Central memory CD8-positive, alpha-beta T cell (primary cell): ENCODE data around the gene SLC25A5.
"Not testable (repeated sequence)": the region's sequence is repeated elsewhere in the genome, so short reads cannot be mapped to it uniquely, and the experiment has no call there.

Source experiments
- ATAC-seq: fragments of 150-1000 bp; cut with Tn5 transposase; replicated peaks from 2 replicates; pipeline ENCODE4 v1.10.0; 2022; ENCODE audit warnings: mild to moderate bottlenecking, moderate FRiP score, moderate number of reproducible peaks; ENCODE audit not compliant: poor library complexity, severe bottlenecking; ENCODE audit errors: extremely low read depth
- DNase-seq, 2 donors: peaks; one replicate each; pipeline ENCODE4 v3.0.0; 2021; ENCODE audit warnings: low spot score in 2 of 2
- H3K27ac Mint-ChIP-seq: one replicate; pipeline ENCODE4 v1.8.0; 2022; ENCODE audit warnings: low read depth, mild to moderate bottlenecking, moderate library complexity, mixed read lengths
- H3K27me3 Mint-ChIP-seq: one replicate; pipeline ENCODE4 v1.8.0; 2022; ENCODE audit warnings: mixed read lengths
- H3K36me3 Mint-ChIP-seq: one replicate; pipeline ENCODE4 v1.8.0; 2022; ENCODE audit warnings: mild to moderate bottlenecking, moderate library complexity, mixed read lengths; ENCODE audit not compliant: insufficient read depth
- H3K4me1 Mint-ChIP-seq: one replicate; pipeline ENCODE4 v1.8.0; 2022; ENCODE audit warnings: mixed read lengths
- H3K4me3 Mint-ChIP-seq: one replicate; pipeline ENCODE4 v1.8.0; 2022; ENCODE audit warnings: mild to moderate bottlenecking, moderate library complexity, mixed read lengths
- H3K9me3 Mint-ChIP-seq: one replicate; pipeline ENCODE4 v1.8.0; 2022; ENCODE audit warnings: mixed read lengths

Gene SLC25A5

DNA sequence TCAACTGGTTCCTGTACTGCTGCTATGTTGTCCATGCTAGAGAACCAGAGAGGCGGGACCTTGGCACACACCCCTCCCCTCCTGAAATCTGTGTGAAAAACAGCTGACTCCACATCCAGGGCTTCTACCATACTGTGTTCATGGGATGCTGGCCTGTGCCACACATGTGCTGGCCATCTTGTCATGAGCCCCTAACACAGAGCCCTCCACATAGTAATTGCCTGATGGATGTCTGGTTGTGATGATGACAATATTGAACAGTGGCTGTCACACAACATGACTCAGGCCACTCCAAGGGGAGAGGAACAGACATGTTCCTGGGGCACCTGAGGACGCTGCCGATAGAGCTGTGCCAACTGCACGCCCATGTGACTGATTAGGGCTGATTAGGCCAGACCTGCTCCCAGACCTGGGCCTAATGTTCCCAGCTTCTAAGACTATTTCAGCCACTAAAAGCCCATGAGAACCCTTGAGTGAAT is 13.1 kb downstream of the SLC25A5 start:
- no peak for ATAC-seq
- no peak for DNase-seq
- Mint-ChIP-seq H3K36me3 (peaks cover 2% of the 10 kb centered on the region), H3K4me3 (no peak overlapping the region), H3K27ac (no peak overlapping the region), H3K4me1 (peaks cover 8% of the 10 kb centered on the region), H3K9me3 (no peaks in the 10 kb centered on the region), H3K27me3 (no peaks in the 10 kb centered on the region)

DNA sequence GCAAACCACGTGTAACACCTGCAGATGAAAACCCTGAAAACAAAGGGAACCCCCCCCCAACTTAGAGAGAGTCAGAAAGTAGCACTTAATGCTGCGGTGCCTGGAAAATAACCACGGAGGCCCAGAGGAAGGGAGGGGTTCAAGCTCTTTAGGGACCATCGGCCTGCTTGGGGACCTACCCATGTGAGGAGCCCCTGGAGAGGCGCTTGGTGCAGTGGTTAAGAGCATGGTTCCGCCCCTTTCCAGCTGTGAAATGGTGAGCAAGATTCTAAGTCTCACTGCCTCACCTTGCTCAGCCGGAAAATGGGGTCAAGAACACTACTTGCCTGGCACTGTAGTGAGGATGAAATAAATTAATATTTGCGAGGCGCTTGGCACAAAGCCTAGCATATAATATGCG is 13.8 kb downstream of the SLC25A5 start:
- DNase-seq, result no peak
- no peaks in the 10 kb centered on the region for H3K36me3 Mint-ChIP-seq
- no peak overlapping the region for H3K27ac Mint-ChIP-seq

DNA sequence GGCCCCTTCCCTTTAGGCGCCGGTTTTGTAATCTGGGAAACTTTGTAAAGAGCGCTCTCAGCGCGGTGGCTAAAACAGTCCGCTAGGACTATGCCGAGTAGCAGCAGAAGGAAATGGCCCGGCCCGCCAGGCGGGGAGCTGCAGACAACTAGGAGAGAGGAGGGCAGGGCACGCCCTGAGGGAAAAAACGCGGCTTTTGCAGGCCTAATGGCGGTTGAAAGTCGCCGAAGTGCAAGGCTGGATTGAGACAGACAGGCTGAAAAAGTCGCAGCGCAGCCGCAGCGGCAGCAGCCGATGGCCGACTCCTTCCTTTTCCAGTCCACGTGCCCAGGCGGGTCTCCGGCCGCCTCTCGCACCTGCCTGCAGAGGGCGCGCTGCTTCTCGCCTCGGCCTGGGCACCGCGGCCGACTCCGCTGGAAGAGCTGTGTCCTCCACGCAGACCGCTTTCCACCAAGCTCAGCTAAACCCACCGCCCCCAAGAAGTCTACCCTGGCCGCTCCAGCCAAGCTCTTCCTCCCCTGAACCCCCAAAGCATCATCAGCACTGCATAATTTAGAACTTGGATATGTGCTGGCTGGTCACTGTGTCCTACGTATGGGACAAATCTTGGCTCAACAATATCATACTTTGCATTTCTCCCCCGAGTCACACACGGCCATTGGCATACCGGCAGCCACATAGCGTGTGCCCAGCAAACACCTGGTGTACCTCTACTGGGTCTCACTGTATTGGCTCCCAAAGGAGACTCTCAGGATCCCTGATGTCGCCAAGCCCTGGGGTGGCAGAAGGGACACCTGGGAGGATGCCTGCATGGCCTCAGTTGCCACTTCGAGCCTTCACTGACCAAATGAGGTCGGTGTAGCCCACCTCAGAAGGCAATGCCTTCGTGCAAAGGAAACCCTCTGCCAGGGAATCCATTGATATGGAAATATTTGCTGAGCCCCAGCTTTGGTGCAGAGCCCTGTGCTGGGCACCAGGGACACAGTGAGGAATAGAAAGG is 14.5 kb downstream of the SLC25A5 start:
- DNase-seq (peak; percentile 28 to 29), ATAC-seq (peak; percentile 85)
- H3K4me1 Mint-ChIP-seq, result peaks cover 8% of the 10 kb centered on the region
- peak overlapping the region; percentile 72 for H3K4me3 Mint-ChIP-seq
- no peaks in the 10 kb centered on the region for H3K36me3 Mint-ChIP-seq
- no peaks in the 10 kb centered on the region for H3K27me3 Mint-ChIP-seq
- peak overlapping the region; percentile 49 for H3K27ac Mint-ChIP-seq
- no peaks in the 10 kb centered on the region for H3K9me3 Mint-ChIP-seq

More for the DNA sequence above, 13.8 kb downstream of the SLC25A5 start:
- Mint-ChIP-seq H3K4me3 (peak overlapping the region; percentile 72), H3K9me3 (no peaks in the 10 kb centered on the region), H3K27me3 (no peaks in the 10 kb centered on the region), H3K4me1 (peaks cover 8% of the 10 kb centered on the region)
- ATAC-seq, result no peak

DNA sequence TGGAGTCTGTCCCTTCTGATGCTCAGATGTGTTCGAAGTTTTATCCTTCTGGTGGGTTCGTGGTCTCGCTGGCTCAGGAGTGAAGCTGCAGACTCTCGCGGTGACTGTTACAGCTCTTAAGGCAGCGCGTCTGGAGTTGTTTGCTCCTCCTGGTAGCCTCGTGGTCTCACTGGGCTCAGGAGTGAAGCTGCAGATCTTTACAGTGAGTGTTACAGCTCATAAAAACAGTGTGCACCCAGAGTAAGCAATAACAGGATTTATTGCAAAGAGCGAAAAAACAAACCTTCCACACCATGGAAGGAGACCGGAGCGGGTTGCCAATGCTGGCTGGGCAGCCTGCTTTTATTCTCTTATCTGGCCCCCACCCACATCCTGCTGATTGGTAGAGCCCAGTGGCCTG is 18.5 kb downstream of the SLC25A5 start:
- no peaks in the 10 kb centered on the region for H3K36me3 Mint-ChIP-seq
- H3K4me3 Mint-ChIP-seq, result no peak overlapping the region
- DNase-seq (no peak), ATAC-seq (no peak)
- peaks cover 8% of the 10 kb centered on the region for H3K4me1 Mint-ChIP-seq
- H3K9me3 Mint-ChIP-seq, result no peaks in the 10 kb centered on the region
- no peaks in the 10 kb centered on the region for H3K27me3 Mint-ChIP-seq
- no peak overlapping the region for H3K27ac Mint-ChIP-seq

DNA sequence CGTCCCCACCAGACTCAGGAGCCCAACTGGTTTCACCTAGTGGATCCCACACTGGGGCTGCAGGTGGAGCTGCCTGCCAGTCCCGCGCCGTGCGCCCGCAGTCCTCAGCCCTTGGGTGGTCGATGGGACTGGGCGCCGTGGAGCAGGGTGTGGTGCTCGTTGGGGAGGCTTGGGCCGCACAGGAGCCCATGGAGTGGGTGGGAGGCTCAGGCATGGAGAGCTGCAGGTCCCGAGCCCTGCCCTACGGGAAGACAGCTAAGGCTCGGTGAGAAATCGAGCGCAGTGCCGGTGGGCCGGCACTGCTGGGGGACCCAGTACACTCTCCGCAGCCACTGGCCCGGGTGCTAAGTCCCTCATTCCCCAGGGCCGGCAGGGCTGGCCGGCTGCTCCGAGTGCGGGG is 19.5 kb downstream of the SLC25A5 start:
- not testable (repeated sequence) for H3K27me3 Mint-ChIP-seq, H3K4me1 Mint-ChIP-seq, H3K4me3 Mint-ChIP-seq, H3K36me3 Mint-ChIP-seq, H3K27ac Mint-ChIP-seq, DNase-seq, ATAC-seq, H3K9me3 Mint-ChIP-seq

DNA sequence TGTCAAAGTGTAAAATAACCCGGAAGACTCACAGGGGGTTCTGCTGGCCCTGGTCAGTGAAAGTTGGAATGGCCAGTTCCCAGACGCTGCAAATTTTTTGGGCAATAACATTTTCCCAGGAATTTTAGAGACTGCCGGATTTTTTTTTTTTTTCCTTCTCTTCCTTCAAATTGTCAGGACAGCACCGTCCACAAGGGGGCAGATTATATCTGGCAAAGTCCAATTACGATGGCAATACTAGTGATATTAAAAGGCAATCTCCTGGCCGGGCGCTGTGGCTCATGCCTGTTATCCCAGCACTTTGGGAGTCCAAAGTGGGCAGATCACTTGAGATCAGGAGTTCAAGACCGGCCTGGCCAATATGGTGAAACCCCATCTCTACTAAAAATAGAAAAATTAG is 20.5 kb downstream of the SLC25A5 start:
- H3K27me3 Mint-ChIP-seq, result no peaks in the 10 kb centered on the region
- H3K9me3 Mint-ChIP-seq, result no peaks in the 10 kb centered on the region
- ATAC-seq, result no peak
- no peak overlapping the region for H3K27ac Mint-ChIP-seq
- H3K36me3 Mint-ChIP-seq, result no peaks in the 10 kb centered on the region
- DNase-seq, result no peak
- no peaks in the 10 kb centered on the region for H3K4me1 Mint-ChIP-seq
- no peak overlapping the region for H3K4me3 Mint-ChIP-seq

DNA sequence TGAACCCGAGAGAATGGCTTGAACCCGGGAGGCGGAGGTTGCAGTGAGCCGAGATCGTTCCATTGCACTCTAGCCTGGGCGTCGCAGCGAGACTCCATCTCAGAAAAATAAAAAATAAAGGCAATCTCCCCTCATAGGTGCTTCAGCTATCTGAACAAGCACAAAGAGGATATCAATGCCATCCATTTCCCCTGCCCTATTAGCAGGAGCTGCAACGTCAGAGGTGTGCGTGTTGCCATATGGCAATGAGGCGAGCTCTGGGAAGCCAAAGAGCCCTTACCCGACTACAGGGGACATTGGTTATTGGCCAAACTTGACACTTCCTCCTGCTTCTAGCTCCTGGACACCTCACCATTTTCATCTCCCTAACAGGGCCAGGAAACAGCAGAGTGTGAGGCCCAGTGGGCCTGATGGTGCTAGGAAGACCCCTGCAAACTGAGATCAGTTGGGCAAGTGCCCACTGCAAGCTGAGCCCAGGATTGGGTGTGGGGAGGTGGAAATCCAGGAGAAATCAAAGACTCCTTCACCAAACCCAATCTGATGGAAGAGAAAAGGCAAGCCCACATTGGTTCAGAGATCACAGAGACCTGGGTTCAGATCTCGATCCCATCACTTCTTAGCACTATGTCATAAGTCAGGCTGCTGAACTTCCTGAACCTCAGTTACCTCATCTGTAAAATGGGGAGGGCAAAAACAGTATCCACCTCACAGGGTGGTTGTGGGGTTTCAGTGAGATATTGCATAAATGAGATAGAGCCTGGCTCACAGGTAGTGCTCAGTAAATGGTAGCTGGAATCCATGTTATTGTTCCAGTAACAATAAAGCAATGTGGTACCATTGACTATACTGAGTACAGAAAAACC is 21.2 kb downstream of the SLC25A5 start:
- Mint-ChIP-seq H3K27me3 (no peaks in the 10 kb centered on the region), H3K4me3 (no peak overlapping the region), H3K4me1 (no peaks in the 10 kb centered on the region), H3K9me3 (no peaks in the 10 kb centered on the region), H3K27ac (no peak overlapping the region), H3K36me3 (no peaks in the 10 kb centered on the region)
- DNase-seq, result no peak
- ATAC-seq, result no peak

DNA sequence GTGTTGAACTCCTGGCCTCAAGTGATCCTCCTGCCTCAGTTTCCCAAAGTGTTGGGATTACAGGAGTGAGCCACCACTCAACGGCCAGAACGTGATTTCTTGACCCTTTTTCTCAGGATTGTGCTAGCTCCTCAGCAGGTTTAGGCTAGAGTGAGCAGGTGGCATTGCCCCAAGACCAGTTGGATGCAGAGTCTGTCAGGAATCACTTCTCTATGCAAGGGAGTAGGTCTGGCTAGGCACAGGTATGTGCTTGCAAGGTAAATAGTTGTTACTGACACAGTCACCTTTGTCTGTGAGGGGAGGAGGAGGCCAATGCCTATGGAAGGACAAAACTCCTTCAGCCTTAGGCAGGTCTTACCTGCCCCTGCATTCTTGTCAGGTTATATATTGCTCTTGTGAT is 24.2 kb downstream of the SLC25A5 start:
- DNase-seq, result no peak
- H3K27me3 Mint-ChIP-seq, result no peaks in the 10 kb centered on the region
- ATAC-seq, result no peak
- no peaks in the 10 kb centered on the region for H3K4me1 Mint-ChIP-seq
- no peaks in the 10 kb centered on the region for H3K9me3 Mint-ChIP-seq
- no peak overlapping the region for H3K27ac Mint-ChIP-seq
- no peaks in the 10 kb centered on the region for H3K36me3 Mint-ChIP-seq
- H3K4me3 Mint-ChIP-seq, result no peak overlapping the region

DNA sequence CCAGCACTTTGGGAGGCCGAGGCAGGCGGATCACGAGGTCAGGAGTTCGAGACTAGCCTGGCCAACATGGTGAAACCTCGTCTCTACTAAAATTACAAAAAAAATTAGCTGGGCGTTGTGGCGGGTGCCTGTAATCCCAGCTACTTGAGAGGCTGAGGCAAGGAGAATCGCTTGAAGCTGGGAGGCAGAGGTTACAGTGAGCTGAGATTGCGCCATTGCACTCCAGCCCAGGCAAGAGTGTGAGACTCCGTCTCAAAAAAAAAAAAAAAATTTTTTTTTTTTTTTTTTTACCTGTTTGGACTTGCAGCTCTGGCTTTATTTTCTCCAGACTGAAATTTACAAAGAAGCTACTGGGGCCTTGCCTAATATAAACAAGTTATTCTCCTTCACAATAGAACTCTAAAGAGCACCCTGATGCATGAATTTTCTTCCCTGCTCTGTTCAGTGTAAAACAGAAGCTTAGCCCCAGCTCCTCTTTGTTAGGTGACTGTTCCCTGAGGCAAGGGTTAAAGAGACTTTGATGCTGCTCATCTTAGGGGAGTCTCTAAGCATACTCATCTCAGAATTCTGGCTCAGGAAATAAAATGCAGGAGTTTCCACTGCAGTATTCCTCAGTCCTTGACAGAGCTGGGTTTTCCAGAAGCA is 25.7 kb downstream of the SLC25A5 start:
- not testable (repeated sequence) for H3K4me1 Mint-ChIP-seq, H3K9me3 Mint-ChIP-seq, H3K36me3 Mint-ChIP-seq, H3K4me3 Mint-ChIP-seq, H3K27ac Mint-ChIP-seq, H3K27me3 Mint-ChIP-seq, DNase-seq, ATAC-seq

DNA sequence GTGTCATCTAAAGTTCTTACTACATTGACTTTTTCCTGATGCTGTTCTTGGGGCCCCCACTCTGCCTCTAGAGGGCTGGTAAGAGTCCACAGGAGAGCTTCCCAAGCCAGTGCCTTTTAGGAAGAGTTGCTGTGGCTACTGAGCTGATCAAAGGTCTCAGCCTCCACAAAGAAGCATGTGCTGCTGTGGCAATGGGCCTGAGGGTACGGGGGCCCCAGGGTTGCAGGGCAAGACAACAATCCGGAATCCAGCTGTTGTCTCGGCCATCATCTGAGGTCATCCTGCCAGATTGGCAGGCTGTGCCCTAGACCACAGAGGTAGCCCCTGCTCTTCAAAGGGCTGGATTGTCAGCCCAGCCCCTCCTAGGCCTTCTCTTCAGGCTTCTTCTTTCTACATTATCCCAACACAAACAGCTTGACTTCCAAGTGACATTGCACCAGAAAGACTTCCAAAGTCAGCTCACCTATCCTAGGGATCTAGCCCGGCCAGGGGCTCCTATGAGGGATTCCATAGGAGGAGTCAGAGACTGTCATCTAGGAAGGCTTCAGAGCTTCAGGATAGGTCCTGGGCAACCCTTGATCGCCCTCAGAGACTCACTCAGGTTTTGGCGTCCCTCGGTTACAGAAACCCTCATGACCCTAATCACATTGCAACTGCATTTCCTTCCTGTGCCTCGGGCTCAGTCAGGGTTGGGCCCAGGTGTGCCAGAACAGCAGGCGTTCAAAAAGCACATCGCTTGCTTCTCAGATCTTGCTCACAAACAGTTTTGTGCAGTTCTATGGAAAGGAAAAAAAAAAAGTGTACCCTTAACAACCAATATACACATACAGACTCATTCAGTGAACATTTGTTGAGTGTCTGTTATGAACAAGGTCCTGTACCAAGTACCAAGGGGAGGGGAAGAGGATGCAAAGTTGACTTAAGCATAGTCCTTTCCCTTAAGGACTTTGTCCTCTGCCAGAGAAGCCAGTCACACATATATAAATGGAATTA is 27.8 kb downstream of the SLC25A5 start:
- no peak for ATAC-seq
- H3K27me3 Mint-ChIP-seq, result no peaks in the 10 kb centered on the region
- H3K27ac Mint-ChIP-seq, result no peak overlapping the region
- DNase-seq, result no peak
- no peaks in the 10 kb centered on the region for H3K4me1 Mint-ChIP-seq
- H3K9me3 Mint-ChIP-seq, result no peaks in the 10 kb centered on the region
- H3K36me3 Mint-ChIP-seq, result no peaks in the 10 kb centered on the region
- H3K4me3 Mint-ChIP-seq, result no peak overlapping the region

DNA sequence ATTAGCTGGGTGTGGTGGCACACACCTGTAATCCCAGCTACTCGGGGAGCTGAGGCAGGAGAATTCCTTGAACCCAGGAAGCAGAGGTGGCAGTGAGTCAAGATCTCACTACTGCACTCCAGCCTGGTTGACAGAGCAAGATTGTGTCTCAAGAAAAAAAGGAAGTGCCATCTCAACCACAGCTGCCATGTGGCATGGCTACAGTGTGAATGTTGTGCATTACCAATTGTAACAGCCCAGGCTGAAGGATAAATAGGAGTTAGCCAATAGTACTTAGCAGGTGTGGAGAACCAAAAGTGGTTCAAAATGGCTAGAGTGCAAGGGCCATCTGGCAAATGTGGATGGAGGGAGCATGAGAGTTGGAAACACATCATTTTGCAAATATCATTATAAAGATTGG is 28.9 kb downstream of the SLC25A5 start:
- DNase-seq (no peak), ATAC-seq (no peak)
- H3K36me3 Mint-ChIP-seq, result no peaks in the 10 kb centered on the region
- no peak overlapping the region for H3K4me3 Mint-ChIP-seq
- H3K27me3 Mint-ChIP-seq, result no peaks in the 10 kb centered on the region
- H3K4me1 Mint-ChIP-seq, result peaks cover 5% of the 10 kb centered on the region
- no peaks in the 10 kb centered on the region for H3K9me3 Mint-ChIP-seq
- no peak overlapping the region for H3K27ac Mint-ChIP-seq
